Gastroesophageal sphincter (tissue), 3 donors: Measurements from ENCODE around the gene F2R.

Experiments used
- POLR2A ChIP-seq, 2 donors: fragments of 450-650 bp; IDR thresholded peaks; one replicate each; pipeline ENCODE4 v1.6.1; 2017; ENCODE audit warnings: antibody characterized with exemption in 2 of 2, mild to moderate bottlenecking in 2 of 2, moderate library complexity in 1 of 2
- POLR2AphosphoS5 ChIP-seq: sonication (generic); formaldehyde crosslinking; IDR thresholded peaks from one replicate; pipeline ENCODE4 v1.6.1; 2017; ENCODE audit warnings: antibody characterized with exemption
- TF ChIP-seq, protein P1 (sequence below), 4 experiments: fragments of 200-600 bp in 2 of 4; fragments of 450-650 bp in 2 of 4; sonication (generic) in 1 of 4; IDR thresholded peaks; one replicate each; pipeline ENCODE4 v1.5.1; 2017 to 2019; ENCODE audit warnings: antibody characterized with exemption in 4 of 4, mild to moderate bottlenecking in 2 of 4, moderate library complexity in 2 of 4

- TF ChIP-seq POLR2AphosphoS5 (no peak), POLR2A (IDR thresholded peaks at IDR 0.05) (no peak)
- TF ChIP-seq, protein P1, sequence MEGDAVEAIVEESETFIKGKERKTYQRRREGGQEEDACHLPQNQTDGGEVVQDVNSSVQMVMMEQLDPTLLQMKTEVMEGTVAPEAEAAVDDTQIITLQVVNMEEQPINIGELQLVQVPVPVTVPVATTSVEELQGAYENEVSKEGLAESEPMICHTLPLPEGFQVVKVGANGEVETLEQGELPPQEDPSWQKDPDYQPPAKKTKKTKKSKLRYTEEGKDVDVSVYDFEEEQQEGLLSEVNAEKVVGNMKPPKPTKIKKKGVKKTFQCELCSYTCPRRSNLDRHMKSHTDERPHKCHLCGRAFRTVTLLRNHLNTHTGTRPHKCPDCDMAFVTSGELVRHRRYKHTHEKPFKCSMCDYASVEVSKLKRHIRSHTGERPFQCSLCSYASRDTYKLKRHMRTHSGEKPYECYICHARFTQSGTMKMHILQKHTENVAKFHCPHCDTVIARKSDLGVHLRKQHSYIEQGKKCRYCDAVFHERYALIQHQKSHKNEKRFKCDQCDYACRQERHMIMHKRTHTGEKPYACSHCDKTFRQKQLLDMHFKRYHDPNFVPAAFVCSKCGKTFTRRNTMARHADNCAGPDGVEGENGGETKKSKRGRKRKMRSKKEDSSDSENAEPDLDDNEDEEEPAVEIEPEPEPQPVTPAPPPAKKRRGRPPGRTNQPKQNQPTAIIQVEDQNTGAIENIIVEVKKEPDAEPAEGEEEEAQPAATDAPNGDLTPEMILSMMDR (IDR thresholded peaks at IDR 0.05): no peak
Measured at GRCh38 chr5:76716456-76717157, 681 bp downstream of the F2R start.
